Stimulated activated CD4-positive, alpha-beta T cell treated with anti-CD3 and anti-CD28 coated beads, Interleukin-15, amount 100 ng/mL, for 1 hour (primary cell): ENCODE data around the gene PTPRCAP.
"Not testable (repeated sequence)": the region's sequence is repeated elsewhere in the genome, so short reads cannot be mapped to it uniquely, and the experiment has no call there.

Source experiments
- DNase-seq, 2 donors: peaks; one replicate each; pipeline ENCODE4 v3.0.0-alpha.2; 2020; ENCODE audit warnings: low read depth in 1 of 2, low spot score in 1 of 2

The PTPRCAP gene

GRCh38 chr11:67410984-67411784 is 26.3 kb downstream of the PTPRCAP start:
- DNase-seq: no peak

DNA sequence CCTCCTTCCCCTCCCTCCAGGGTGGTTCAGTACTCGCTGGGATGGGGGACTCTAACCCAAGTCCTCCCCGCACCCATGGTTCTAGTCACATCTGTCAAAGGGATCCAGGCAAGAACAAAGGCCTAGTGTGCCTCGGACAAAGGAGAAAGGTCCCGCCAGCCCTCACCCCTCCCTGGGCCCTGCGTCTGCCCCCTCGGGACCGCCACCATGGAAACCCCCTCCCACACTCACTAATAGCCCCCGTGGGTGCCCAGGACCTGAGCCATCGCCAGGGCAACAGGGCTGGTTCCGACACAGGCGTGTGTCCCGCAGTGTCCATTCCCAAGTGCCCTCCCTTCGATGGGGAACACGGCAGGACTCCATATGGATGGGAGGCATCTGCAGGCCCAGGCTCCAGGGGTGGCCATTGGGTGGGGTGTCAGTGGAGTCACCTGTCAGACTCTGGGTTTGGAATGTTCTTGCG is 27.1 kb downstream of the PTPRCAP start:
- DNase-seq: no peak

GRCh38 chr11:67409781-67410368 is 27.6 kb downstream of the PTPRCAP start:
- DNase-seq: no peak

DNA sequence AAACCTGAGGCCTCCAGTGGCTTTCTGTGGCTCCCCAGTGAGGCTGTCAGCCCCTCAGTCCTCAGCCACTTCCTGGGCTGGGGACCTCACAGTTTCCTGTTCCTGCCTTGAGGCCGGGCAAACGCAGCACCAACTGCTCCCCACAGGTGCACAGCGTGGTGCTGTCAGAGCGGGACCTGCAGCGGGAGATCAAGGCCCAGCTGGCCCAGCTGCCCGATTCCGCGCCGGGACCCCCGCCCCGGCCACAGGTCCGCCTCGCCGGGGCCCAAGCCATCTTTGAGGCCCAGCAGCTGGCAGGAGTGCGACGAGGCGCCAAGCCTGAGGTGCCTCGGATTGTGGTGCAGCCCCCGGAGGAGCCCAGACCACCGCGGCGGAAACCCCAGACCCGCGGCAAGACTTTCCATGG is 28.2 kb downstream of the PTPRCAP start:
- DNase-seq: peak in 1 of 2 donors; percentile 56

DNA sequence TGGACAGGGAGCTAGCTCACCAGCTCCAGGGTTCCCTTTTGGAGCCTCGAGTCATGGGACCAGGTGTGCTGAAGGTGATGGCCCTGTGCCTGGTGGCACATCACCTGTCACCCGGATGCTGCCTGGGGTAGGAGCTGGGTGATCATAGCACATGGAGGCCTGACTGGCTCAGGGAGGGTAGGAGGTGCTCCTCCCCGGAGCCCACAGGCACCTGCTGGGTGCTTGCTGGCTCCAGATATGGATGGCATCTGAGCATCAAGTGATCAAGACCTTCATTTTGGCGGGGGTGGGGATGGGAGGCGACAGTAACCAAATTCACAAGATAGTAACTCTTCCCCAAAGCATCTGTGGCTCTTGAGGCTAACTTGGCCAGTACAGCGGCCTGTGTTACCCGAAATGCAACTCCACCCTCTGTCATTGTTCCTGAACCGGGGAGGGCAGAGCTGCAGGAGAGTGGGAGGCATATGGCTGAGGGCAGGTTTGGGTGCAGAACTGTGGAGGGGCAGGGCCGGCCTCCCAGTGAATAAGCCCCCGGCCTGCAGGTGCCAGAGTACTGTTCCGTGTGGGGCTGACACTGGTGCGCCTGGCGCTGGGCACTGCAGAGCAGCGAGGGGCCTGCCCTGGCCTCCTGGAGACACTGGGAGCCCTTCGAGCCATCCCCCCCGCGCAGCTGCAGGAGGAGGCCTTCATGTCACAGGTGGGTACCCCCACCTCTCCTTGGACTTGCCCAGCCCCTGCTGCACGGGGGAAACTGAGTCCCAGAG is 28.9 kb downstream of the PTPRCAP start:
- no peak for DNase-seq

DNA sequence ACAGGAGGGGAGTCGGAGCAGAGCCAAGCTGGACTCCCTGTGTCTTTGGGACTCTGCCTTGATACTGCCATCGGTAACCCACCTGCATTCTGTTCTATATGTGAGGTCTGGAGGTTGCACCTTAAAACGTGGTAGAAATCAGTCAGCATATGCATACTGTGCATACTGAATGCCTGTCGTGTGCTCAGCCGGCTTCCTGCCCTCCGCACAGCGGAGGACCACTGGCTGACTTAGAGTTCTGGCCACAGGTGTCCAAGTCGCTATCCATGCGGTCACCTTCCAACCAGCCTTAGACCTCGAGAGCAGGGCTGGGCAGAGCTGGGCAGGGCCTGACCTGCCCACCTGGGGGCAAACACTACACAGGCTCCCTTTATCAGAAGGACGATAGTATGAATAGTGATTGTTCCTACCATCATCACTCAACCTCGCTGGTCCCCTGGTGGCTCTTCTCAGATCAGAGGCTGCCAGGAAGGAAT is 29.8 kb downstream of the PTPRCAP start:
- no peak for DNase-seq

GRCh38 chr11:67406969-67407687 is 30.4 kb downstream of the PTPRCAP start:
- DNase-seq: no peak

- no peak for DNase-seq
Observed at GRCh38 chr11:67406420-67406968, 31.0 kb downstream of the PTPRCAP start.

GRCh38 chr11:67405688-67406339 is 31.7 kb downstream of the PTPRCAP start:
- no peak for DNase-seq

- no peak for DNase-seq
Observed at GRCh38 chr11:67405196-67405567, 32.3 kb downstream of the PTPRCAP start.

- DNase-seq: no peak
Observed at GRCh38 chr11:67404515-67405195, 32.8 kb downstream of the PTPRCAP start.

GRCh38 chr11:67403085-67403484 is 34.4 kb downstream of the PTPRCAP start:
- not testable (repeated sequence) for DNase-seq

GRCh38 chr11:67402192-67402839 is 35.2 kb downstream of the PTPRCAP start:
- DNase-seq: not testable (repeated sequence)

DNA sequence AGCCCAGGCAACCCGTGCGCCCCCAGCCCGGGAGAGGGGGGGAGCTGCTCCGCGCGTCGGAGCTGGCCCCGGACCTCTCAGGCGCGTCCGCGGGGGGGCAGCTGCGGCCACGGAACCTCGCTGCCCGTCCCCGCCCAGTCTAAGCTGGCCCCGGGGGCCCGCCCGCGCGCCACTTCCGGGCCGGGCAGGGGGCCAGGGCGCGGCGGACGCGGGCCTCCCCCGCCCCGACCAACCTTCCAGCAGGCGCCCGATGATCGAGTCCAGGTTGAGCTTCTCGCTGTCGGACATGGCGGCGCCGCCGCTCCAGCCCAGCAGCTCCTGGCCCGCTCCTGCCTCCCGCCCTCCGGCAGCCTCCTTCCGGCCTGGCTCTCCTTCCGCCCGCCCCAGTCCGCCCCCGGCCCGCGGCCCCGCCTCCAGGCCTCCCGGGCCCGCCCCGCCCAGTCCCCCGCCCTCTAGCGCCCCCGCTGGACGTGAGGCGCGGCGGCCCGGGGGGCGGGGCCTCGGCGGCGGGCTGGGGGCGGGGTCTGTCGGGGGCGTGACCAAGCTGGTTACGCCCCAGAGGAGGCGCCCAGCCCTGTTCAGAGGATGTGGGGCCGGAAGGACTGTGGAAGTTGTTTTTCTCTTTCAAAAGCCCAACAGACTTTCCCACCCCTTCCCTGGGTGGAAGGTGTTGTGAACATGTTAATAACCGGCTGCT is 35.8 kb downstream of the PTPRCAP start, which contains the start of gene PPP1CA:
PPP1CA (minus strand) TSS at position 364 of the 697 bp plus-strand sequence; CDS start at position 288, 76 bp downstream.
- peak; percentile 90 to 91 for DNase-seq

- no peak for DNase-seq
Observed at GRCh38 chr11:67400942-67401494, 36.5 kb downstream of the PTPRCAP start.

DNA sequence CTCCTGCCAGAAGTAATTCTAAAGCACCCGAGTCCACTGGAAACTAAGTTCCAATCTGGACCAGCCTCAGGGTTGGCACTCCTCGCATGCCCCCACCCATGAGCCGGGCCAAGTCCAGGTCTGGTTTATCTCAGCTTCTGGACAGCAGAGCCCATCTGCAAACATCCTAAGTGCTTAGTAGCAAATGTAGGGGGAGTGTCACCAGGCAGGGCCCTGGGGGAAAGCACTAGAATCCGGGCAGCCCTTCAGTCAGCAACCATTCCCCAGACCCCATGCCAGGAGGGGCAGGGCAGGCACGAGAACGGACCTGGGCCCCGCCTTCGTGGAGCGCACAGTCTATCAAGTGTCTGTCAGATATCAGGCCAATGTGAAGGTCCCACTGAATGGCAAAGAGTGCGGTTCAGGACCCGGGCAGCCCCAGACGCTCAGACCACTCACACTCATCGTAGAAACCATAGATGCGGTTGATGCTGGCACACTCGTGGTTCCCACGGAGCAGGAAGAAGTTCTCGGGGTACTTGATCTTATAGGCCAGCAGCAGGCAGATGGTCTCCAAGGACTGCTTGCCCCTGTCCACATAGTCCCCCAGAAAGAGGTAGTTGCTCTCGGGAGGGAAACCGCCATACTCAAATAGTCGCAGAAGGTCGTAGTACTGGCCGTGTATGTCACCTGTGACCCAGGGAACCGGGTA is 37.1 kb downstream of the PTPRCAP start:
- DNase-seq: no peak
